Mammary epithelial cell (primary cell): ENCODE results near the gene CUX1.

Experiments
- EZH2 ChIP-seq: IDR thresholded peaks from 2 replicates; pipeline ENCODE4 v1.6.1; 2012; ENCODE audit warnings: low read length, inconsistent platforms, borderline replicate concordance
- TF ChIP-seq, protein P1 (sequence below), 2 donors: IDR thresholded peaks in 1 of 2; conservative IDR thresholded peaks in 1 of 2; 2 replicates each; pipeline ENCODE4 v1.5.1; 2011 to 2012; ENCODE audit warnings: inconsistent platforms in 2 of 2, low read length in 2 of 2, mild to moderate bottlenecking in 2 of 2, control low read depth in 1 of 2, low read depth in 1 of 2; ENCODE audit not compliant: insufficient read depth in 1 of 2; ENCODE audit errors: extremely low read depth in 1 of 2

DNA sequence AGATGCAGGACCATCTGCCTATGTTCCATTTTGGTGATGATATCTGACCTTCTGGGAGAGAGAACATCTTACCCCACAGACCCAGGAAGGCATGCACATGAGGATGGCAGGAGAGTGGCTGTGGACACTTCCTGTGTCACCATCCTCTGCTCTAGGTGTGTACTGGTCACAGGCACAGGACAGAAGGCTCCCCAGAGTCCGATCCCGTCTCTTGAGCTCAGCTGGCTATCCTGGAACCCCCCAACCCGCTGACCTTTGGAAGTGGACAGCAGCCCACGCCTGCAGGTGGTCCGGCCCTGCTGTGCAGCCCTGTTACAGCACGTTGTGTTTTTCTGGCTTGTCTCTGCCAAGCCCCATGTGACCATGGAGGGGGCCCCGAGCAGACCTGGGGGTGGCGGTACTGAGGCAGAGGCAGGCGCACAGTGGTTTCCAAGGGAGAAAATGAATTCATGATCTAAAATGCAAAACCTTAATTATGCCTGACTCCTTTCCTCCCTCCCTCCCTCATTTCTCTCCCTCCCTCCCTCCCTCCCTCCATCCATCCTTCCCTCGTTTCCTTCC, 178.8 kb downstream of the CUX1 start:
- TF ChIP-seq, protein P1, sequence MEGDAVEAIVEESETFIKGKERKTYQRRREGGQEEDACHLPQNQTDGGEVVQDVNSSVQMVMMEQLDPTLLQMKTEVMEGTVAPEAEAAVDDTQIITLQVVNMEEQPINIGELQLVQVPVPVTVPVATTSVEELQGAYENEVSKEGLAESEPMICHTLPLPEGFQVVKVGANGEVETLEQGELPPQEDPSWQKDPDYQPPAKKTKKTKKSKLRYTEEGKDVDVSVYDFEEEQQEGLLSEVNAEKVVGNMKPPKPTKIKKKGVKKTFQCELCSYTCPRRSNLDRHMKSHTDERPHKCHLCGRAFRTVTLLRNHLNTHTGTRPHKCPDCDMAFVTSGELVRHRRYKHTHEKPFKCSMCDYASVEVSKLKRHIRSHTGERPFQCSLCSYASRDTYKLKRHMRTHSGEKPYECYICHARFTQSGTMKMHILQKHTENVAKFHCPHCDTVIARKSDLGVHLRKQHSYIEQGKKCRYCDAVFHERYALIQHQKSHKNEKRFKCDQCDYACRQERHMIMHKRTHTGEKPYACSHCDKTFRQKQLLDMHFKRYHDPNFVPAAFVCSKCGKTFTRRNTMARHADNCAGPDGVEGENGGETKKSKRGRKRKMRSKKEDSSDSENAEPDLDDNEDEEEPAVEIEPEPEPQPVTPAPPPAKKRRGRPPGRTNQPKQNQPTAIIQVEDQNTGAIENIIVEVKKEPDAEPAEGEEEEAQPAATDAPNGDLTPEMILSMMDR (conservative IDR thresholded peaks at IDR 0.05 in 1 of 2, IDR thresholded peaks at IDR 0.05 in 1 of 2; ENCODE audit: extremely low read depth in 1 of 2, insufficient read depth in 1 of 2, low read depth in 1 of 2, low read length in 2 of 2) = no peak
- TF ChIP-seq EZH2 = no peak
